ENCODE measurements around the gene BUB1B. TPM values are rescaled to one million over a fixed set of nuclear protein-coding genes. Genes with fewer than 3 reads are reported as not detected.
"Not testable (repeated sequence)": the region's sequence is repeated elsewhere in the genome, so short reads cannot be mapped to it uniquely, and the experiment has no call there.

Gene BUB1B, protein sequence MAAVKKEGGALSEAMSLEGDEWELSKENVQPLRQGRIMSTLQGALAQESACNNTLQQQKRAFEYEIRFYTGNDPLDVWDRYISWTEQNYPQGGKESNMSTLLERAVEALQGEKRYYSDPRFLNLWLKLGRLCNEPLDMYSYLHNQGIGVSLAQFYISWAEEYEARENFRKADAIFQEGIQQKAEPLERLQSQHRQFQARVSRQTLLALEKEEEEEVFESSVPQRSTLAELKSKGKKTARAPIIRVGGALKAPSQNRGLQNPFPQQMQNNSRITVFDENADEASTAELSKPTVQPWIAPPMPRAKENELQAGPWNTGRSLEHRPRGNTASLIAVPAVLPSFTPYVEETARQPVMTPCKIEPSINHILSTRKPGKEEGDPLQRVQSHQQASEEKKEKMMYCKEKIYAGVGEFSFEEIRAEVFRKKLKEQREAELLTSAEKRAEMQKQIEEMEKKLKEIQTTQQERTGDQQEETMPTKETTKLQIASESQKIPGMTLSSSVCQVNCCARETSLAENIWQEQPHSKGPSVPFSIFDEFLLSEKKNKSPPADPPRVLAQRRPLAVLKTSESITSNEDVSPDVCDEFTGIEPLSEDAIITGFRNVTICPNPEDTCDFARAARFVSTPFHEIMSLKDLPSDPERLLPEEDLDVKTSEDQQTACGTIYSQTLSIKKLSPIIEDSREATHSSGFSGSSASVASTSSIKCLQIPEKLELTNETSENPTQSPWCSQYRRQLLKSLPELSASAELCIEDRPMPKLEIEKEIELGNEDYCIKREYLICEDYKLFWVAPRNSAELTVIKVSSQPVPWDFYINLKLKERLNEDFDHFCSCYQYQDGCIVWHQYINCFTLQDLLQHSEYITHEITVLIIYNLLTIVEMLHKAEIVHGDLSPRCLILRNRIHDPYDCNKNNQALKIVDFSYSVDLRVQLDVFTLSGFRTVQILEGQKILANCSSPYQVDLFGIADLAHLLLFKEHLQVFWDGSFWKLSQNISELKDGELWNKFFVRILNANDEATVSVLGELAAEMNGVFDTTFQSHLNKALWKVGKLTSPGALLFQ
- 87.4 and 126 TPM in 2 replicates for total RNA-seq (2014; rRNA removed; shearing (Covaris generic))

DNA sequence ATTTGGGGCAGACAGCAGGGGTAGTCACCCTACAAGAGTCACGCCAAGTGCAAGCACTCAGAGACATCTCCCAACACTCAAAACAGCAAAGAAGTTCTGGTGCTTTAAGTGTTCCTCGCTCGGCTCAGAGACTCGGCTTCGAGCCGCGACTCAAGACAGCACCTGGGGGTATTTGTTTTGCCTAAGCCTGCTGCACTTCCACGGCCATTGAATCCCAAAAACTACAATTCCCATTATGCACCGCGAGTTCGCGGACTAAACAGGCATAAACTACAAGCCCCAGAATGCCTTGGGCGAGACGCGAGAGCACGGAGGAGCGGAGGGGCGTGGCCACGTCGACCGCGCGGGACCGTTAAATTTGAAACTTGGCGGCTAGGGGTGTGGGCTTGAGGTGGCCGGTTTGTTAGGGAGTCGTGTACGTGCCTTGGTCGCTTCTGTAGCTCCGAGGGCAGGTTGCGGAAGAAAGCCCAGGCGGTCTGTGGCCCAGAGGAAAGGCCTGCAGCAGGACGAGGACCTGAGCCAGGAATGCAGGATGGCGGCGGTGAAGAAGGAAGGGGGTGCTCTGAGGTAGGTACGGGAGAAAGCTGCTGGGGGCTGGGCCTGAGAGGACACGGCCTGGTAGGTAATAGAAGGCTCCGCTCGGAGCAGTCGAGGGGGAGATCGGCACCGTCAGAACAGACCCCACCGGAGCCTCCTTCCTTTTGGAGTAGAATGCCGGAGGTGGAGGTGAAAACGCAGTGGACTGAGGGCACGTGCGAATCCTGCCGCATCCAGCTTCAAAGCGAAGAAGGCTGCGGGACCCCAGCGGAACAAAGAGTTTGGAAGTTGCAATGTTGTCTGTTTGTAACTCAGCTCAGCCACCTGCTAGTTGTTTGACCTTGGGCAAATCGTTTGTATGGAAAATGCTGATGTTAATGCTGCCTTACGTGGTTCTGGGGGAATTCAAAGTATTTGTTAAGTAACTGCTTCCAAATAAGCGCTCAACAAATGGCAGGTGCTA is at the start of gene BUB1B:
TSS of gene BUB1B (plus strand) at position 381 of the 1,000 bp plus-strand sequence. CDS start at position 533, 152 bp downstream.
- H3K27me3 ChIP-seq (ENCODE audit: control insufficient read depth, insufficient read depth, low read length) = no peaks in the 10 kb centered on the region
- peak; percentile 93 for DNase-seq
- peak within 1 kb of the TSS; percentile 90 for H3K4me3 ChIP-seq (ENCODE audit: insufficient read depth, low read depth, low read length)
- H3K36me3 ChIP-seq (replicated peaks; ENCODE audit: control insufficient read depth, insufficient read depth, low read length) = peaks cover 5% of the 10 kb centered on the region

DNA sequence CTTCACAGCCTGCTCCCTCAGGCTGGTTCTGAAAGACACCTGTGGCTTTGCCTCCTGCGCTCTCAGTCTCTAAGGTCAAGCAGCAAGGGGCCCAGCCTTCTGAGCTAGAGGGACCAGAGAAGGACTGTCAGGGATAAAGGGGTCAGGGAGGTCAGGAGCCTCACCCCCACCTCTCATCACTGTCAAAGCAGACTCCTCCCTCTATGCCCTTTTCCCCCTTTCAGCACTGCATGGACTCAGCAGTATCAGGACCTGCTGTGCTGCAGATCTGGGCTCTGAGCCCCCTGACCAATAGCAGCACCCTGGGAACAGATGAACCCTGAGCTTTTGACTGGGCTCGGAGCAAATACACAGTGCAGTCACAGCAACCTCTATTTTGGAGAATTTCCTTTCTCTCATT is 49.0 kb upstream of the BUB1B start:
- peak; percentile 42 for DNase-seq
- Histone ChIP-seq H3K36me3 (replicated peaks; ENCODE audit: control insufficient read depth, insufficient read depth, low read length) (no peaks in the 10 kb centered on the region), H3K27me3 (ENCODE audit: control insufficient read depth, insufficient read depth, low read length) (peaks cover 2% of the 10 kb centered on the region; the same call in 1 of the 2 replicates), H3K4me3 (ENCODE audit: insufficient read depth, low read depth, low read length) (no peak overlapping the region)

DNA sequence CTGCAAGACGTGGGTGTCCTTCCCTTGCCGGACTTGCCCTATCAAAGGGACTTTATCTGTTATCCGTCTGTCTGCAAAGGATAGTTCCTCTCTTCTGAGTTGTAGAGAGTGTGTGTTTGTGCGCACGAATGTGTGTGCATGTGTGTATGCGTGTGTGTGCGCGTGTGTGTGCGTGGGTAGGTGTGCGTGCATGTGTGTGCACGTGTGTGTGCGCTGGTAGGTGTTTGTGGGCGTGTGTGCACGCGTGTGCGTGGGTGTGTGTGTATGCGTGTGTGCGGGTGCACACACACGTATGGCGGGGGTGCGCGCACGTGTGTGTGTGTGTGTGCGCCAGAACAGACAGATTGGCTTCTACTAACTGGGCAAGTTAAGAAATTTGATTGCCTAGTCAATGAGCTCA is 48.1 kb upstream of the BUB1B start:
- no peak overlapping the region for H3K4me3 ChIP-seq (ENCODE audit: insufficient read depth, low read depth, low read length)
- H3K36me3 ChIP-seq (replicated peaks; ENCODE audit: control insufficient read depth, insufficient read depth, low read length) = no peaks in the 10 kb centered on the region
- DNase-seq = no peak
- H3K27me3 ChIP-seq (ENCODE audit: control insufficient read depth, insufficient read depth, low read length) = peaks cover 2% of the 10 kb centered on the region; the same call in 1 of the 2 replicates

DNA sequence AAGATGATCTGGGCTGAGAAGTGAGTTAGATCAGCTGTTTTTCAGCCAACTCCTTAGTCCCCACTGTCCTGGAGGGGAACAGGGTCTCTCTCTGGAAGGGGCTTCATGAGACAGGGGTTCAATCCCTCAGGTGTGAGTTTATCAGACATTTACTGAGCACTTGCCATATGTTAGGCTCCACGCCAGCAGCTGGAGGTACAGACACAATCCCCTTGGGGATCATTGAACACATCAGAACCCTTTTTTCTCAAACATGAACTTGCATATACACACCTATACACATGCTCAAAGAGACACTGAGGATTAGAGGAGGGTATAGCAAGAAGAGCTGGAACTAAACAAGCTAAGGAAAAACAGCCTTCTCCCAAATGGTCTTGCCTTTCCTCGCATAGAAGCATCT is 46.7 kb upstream of the BUB1B start:
- H3K36me3 ChIP-seq (replicated peaks; ENCODE audit: control insufficient read depth, insufficient read depth, low read length) = no peaks in the 10 kb centered on the region
- H3K27me3 ChIP-seq (ENCODE audit: control insufficient read depth, insufficient read depth, low read length) = no peaks in the 10 kb centered on the region
- H3K4me3 ChIP-seq (ENCODE audit: insufficient read depth, low read depth, low read length) = no peak overlapping the region
- DNase-seq = no peak

DNA sequence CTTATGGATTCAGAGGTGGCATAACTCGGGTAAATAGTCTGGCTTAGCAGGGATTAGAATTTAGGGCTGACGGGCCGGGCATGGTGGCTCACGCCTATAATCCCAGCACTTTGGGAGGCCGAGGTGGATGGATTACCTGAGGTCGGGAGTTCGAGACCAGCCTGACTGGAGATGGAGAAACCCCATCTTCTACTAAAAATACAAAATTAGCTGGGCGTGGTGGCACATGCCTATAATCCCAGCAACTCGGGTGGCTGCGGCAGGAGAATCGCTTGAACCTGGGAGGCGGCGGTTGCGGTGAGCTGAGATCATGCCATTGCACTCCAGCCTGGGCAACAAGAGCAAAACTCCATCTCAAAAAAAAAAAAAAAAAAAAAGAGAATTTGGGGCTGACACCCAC is 45.8 kb upstream of the BUB1B start:
- not testable (repeated sequence) for H3K27me3 ChIP-seq (ENCODE audit: control insufficient read depth, insufficient read depth, low read length); H3K36me3 ChIP-seq (replicated peaks; ENCODE audit: control insufficient read depth, insufficient read depth, low read length); H3K4me3 ChIP-seq (ENCODE audit: insufficient read depth, low read depth, low read length); DNase-seq

DNA sequence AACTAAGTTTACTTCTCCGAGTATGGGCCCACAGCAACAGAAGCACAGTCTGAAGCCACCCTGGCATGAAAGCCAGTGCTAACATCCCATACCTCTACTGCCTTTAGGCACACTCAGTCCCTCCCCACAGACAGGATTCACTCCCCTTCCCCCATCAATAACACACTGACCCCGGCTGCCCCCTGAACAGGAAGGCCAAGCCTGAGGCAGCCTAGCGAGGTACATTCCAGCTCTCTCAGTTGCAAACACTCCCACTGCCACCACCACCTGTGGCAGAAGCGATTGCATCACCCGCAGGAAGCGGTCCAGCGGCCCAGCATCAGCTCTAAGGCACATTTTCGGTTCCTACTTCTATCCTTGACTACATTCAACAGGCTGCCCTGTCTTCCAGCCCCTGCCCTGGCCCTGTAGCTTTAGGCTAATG is 45.2 kb upstream of the BUB1B start:
- Histone ChIP-seq H3K4me3 (ENCODE audit: insufficient read depth, low read depth, low read length) (no peak overlapping the region), H3K36me3 (replicated peaks; ENCODE audit: control insufficient read depth, insufficient read depth, low read length) (no peaks in the 10 kb centered on the region), H3K27me3 (ENCODE audit: control insufficient read depth, insufficient read depth, low read length) (no peaks in the 10 kb centered on the region)
- DNase-seq = peak; percentile 63

DNA sequence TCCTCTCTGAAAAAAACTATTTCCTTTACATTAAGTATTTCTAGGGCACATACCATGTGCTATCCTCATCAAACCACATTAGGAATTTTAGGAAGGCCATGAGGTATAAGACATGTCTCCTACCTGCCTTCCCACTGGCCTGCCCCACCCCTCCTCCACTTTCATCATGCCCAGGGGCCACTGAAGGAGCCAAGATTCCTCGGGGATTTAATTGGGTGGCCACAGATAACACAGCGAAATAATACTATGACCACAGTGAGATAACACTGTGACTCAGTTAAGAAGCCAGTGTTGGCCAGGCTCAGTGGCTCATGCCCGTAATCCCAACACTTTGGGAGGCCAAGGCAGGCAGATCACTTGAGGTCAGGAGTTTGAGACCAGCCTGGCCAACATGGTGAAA is 42.4 kb upstream of the BUB1B start:
- no peaks in the 10 kb centered on the region for H3K27me3 ChIP-seq (ENCODE audit: control insufficient read depth, insufficient read depth, low read length)
- H3K4me3 ChIP-seq (ENCODE audit: insufficient read depth, low read depth, low read length) = no peak overlapping the region
- no peaks in the 10 kb centered on the region for H3K36me3 ChIP-seq (replicated peaks; ENCODE audit: control insufficient read depth, insufficient read depth, low read length)
- DNase-seq = no peak

DNA sequence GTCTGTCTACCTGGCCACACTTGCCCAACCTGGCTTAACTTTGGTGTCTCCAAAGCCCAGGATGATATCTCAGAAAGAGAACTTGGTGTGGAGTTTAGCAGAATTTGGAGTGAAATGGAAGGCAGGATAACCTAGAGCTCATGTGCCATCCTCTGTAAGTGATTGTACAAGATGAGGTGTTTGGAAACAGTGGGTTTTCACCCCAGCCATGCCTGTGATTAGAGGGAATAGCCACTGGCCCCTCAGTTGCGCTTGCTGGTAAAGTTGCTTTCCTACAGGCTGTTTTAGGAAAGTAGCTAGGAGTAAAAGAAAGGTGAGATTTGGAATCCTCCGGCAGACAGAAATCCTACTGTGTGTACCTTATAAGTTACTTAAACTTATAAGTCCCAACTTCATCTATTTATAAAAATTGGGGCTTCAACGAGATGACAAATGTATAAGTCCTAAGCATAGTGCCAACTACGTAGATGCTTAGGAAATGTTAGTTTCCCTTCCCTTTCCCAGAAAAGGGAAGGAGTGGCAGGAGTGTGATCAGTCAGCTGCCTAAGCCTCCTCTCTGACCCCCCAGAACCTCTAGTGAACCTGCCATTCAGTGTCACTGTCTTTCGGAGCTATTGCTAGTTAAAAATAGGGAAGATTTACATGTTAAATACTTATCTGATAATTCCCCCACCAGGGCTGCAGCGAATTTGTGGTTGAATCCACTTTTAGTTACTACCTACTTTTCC is 38.8 kb upstream of the BUB1B start:
- no peak for DNase-seq
- H3K27me3 ChIP-seq (ENCODE audit: control insufficient read depth, insufficient read depth, low read length) = no peaks in the 10 kb centered on the region
- H3K36me3 ChIP-seq (replicated peaks; ENCODE audit: control insufficient read depth, insufficient read depth, low read length) = no peaks in the 10 kb centered on the region
- H3K4me3 ChIP-seq (ENCODE audit: insufficient read depth, low read depth, low read length) = no peak overlapping the region

DNA sequence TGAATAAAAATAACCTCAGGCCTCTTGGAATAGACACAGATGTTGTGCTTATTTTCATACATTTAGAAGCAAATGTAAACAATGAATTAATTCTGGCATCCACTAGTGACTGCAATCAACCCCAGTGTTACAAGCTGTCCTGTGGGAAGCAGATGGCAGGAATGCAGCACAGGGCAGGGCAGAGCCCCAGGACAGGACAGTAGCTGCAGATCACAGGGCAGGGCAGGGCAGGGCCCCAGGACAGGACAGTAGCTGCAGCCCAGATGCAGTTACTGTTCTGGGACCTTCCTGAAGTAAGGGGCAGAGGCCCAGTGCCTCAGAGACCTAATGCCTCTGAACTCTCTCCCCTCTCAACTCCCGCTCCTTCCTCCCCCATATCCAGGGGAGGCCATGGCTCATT is 37.9 kb upstream of the BUB1B start:
- not testable (repeated sequence) for H3K4me3 ChIP-seq (ENCODE audit: insufficient read depth, low read depth, low read length); H3K27me3 ChIP-seq (ENCODE audit: control insufficient read depth, insufficient read depth, low read length); H3K36me3 ChIP-seq (replicated peaks; ENCODE audit: control insufficient read depth, insufficient read depth, low read length); DNase-seq

DNA sequence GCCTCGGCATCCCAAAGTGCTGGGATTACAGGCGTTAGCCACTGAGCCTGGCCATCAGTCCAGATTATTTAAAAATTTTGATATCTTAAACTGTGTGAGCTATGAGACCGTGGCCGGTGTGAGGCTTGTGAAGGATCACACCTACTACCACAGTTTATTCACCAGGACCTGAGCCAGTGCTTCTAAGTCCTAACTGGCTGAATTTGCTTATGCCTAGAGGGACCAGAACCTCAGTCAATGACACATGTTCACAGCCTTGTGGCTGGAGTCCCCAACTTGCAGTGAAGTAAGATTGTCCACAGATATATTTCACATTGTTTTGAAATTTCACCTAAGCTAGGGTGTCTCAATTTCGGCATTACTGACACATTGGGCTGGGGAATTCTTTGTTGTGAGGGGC is 37.0 kb upstream of the BUB1B start:
- H3K36me3 ChIP-seq (replicated peaks; ENCODE audit: control insufficient read depth, insufficient read depth, low read length); H3K4me3 ChIP-seq (ENCODE audit: insufficient read depth, low read depth, low read length); DNase-seq; H3K27me3 ChIP-seq (ENCODE audit: control insufficient read depth, insufficient read depth, low read length): not testable (repeated sequence)

DNA sequence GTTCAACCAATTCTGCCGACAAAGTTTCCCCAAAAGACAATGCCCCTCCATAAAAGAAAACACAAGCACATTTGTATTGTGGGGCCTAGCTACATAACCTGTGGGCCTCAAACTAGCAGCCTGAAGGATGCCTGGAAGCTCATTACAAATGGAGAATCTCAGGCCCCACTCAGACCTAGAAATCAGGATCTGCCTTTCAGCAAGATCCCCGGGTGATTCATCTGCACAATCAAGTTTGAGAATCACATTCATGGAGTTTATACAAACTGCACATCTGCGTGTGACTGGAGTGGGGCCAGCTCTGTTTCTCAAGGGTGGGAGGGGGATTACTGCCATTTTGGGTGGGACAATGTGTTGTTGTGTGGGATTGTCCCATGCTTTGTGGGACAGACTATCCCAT is 36.5 kb upstream of the BUB1B start:
- H3K36me3 ChIP-seq (replicated peaks; ENCODE audit: control insufficient read depth, insufficient read depth, low read length); DNase-seq; H3K27me3 ChIP-seq (ENCODE audit: control insufficient read depth, insufficient read depth, low read length); H3K4me3 ChIP-seq (ENCODE audit: insufficient read depth, low read depth, low read length): not testable (repeated sequence)

DNA sequence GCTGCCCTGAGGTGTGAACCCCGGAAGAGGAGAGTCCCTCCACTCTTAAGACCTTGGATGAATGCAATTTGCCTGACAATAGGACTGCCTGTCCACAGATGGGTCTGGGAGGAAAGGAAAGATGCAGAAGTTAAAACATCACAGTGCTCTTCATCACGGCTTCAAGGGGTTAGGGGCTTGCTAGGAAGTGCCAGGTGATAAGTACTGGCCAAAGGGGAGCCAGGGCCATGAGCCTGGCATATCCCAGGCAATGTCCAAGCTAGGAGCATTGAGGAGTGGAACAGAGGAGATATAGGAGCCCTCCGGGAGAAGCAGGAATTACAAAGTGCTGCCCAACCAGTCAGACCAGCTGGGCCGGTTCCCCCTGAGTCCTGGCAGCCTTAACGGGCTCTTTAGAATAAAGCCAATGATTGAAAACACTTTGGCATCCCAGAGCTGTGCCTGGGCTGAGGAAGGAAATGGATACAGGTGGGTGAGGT is 36.0 kb upstream of the BUB1B start:
- not testable (repeated sequence) for H3K36me3 ChIP-seq (replicated peaks; ENCODE audit: control insufficient read depth, insufficient read depth, low read length); H3K4me3 ChIP-seq (ENCODE audit: insufficient read depth, low read depth, low read length); H3K27me3 ChIP-seq (ENCODE audit: control insufficient read depth, insufficient read depth, low read length)
- peak; percentile 18 for DNase-seq

DNA sequence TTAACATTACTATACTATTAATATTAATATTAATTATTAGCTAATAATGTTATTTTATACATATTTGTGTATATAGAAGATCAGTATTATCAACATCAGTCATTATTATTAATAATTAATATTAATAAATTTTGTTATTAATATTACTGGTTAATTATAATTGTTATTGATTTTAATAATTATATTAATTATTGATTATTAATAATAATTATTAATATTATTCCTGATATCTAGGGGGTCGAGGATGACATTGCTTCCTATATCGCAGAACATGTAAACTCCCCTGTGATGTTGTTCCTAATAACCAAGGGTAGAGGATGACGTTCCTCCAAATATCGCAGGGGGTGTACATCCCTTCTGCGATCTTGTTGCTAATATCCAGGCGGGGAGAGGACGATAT is 34.9 kb upstream of the BUB1B start:
- H3K36me3 ChIP-seq (replicated peaks; ENCODE audit: control insufficient read depth, insufficient read depth, low read length) = no peaks in the 10 kb centered on the region
- DNase-seq = no peak
- H3K27me3 ChIP-seq (ENCODE audit: control insufficient read depth, insufficient read depth, low read length) = no peaks in the 10 kb centered on the region; the same call in 1 of the 2 replicates
- no peak overlapping the region for H3K4me3 ChIP-seq (ENCODE audit: insufficient read depth, low read depth, low read length)
